ENCODE measurements around the gene EML6. TPM values are rescaled to one million over a fixed set of nuclear protein-coding genes. Genes with fewer than 3 reads are reported as not detected.

EML6 gene
- total RNA-seq, 1 donor from 2014 or later = 8.1 TPM

DNA sequence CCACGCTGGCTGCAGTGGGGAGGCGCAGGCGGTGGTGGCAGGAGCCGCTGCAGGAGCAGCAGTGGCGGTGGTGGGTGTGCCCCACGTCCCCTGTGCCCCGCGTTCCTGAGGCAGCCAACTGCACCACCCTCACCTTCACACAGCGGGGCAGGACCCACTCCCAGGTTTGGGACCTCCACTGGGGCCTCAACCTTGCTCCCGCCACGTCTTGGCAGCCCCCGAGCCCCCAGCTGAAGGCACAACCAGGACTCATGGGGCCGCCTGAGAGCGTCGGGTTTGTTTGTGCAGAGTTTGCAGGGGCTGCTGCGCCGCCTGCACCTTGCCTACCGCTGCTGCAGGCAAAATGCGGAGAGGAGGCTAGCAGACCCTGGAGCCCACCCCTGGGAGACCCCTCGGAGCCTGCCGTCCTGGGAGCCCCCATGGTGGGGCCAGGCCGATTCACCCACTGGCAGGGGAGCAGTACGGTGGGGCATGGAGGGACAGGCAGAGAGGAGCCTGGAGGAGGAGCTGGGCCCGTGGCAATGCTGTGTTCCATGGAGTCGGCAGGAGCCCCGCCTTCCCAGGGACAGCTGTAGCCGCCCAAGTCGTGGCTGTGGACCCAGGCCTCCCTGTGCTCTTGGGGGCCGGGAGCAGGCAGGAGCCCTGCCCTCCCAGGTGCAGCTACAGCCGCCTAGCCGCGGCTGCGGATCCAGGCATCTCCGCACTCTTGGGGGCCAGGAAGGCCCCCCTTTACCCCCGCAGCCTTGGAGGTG is 14.7 kb upstream of the EML6 start:
- H3K27ac Mint-ChIP-seq (ENCODE audit: unreplicated experiment) = no peak overlapping the region
- no peak overlapping the region for H3K4me3 Mint-ChIP-seq
- H3K9me3 Mint-ChIP-seq = no peaks in the 10 kb centered on the region
- H3K4me1 Mint-ChIP-seq = no peaks in the 10 kb centered on the region
- no peak for TF ChIP-seq CTCF (conservative IDR thresholded peaks at IDR 0.05)
- no peak for DNase-seq (ENCODE audit: low read depth, low spot score)
- no peaks in the 10 kb centered on the region for H3K27me3 Mint-ChIP-seq (ENCODE audit: low read depth)
- no peaks in the 10 kb centered on the region for H3K36me3 Mint-ChIP-seq (ENCODE audit: low read depth)

DNA sequence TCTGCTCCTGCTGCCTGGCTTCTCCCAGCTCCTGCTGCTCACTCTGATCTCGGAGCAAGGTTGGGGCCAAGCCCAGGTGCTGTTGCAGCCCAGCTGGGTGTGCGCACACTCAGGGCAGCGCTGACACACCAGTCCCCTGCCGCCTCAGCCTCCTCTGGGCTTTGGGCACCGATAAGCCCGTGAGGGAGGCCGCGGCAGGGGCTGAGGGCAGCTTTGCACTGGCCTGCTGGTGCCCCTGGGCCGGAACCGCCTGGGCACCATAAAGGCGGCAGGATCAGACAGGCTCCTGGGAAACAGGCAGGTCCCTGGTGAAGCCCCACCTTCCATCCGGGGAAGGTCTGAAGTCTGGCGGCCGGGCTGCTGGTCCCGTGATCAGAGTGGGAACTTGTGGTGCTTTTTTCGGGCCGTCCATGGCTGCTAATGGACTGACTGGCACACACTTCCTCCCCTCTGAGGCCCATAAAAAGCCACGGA is 14.1 kb upstream of the EML6 start:
- Mint-ChIP-seq H3K4me3 (no peak overlapping the region), H3K9me3 (no peaks in the 10 kb centered on the region), H3K27ac (ENCODE audit: unreplicated experiment) (no peak overlapping the region), H3K36me3 (ENCODE audit: low read depth) (no peaks in the 10 kb centered on the region), H3K4me1 (no peaks in the 10 kb centered on the region), H3K27me3 (ENCODE audit: low read depth) (no peaks in the 10 kb centered on the region)
- DNase-seq (ENCODE audit: low read depth, low spot score) = no peak
- no peak for TF ChIP-seq CTCF (conservative IDR thresholded peaks at IDR 0.05)

- Mint-ChIP-seq H3K27me3 (ENCODE audit: low read depth) (no peaks in the 10 kb centered on the region), H3K9me3 (no peaks in the 10 kb centered on the region), H3K27ac (ENCODE audit: unreplicated experiment) (peak overlapping the region; percentile 65), H3K4me3 (no peak overlapping the region), H3K4me1 (peaks cover 4% of the 10 kb centered on the region), H3K36me3 (ENCODE audit: low read depth) (no peaks in the 10 kb centered on the region)
- DNase-seq (ENCODE audit: low read depth, low spot score) = no peak
- TF ChIP-seq CTCF (conservative IDR thresholded peaks at IDR 0.05) = no peak
Measured at GRCh38 chr2:54710216-54710615, 13.2 kb upstream of the EML6 start.

GRCh38 chr2:54712516-54712915 is 10.9 kb upstream of the EML6 start:
- Mint-ChIP-seq H3K27me3 (ENCODE audit: low read depth) (peaks cover 3% of the 10 kb centered on the region), H3K9me3 (no peaks in the 10 kb centered on the region), H3K27ac (ENCODE audit: unreplicated experiment) (no peak overlapping the region), H3K4me1 (peaks cover 4% of the 10 kb centered on the region), H3K36me3 (ENCODE audit: low read depth) (no peaks in the 10 kb centered on the region), H3K4me3 (no peak overlapping the region)
- no peak for TF ChIP-seq CTCF (conservative IDR thresholded peaks at IDR 0.05)
- DNase-seq (ENCODE audit: low read depth, low spot score) = no peak

DNA sequence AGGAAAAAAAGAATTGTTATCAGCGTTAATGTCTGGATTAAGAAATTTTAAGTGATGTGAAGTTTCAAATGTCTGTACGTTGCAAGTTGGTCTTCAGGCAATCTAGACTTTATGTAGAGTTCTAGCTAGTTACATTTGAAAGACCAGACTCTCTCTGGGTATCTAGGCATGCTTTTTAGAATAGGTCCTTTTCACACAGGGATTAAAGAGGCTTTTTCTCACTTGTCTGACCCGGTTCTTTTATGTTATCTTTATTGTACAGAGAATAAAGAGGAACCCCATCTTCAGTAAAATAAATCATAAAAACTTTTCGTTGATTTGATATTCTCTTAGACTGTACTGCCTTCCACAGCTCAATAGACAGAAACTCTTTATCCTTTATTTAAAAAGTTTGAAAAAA is 8.5 kb upstream of the EML6 start:
- peaks cover 4% of the 10 kb centered on the region for H3K4me1 Mint-ChIP-seq
- DNase-seq (ENCODE audit: low read depth, low spot score) = no peak
- no peaks in the 10 kb centered on the region for H3K36me3 Mint-ChIP-seq (ENCODE audit: low read depth)
- H3K9me3 Mint-ChIP-seq = no peaks in the 10 kb centered on the region
- TF ChIP-seq CTCF (conservative IDR thresholded peaks at IDR 0.05) = no peak
- H3K4me3 Mint-ChIP-seq = no peak overlapping the region
- H3K27me3 Mint-ChIP-seq (ENCODE audit: low read depth) = peaks cover 23% of the 10 kb centered on the region
- H3K27ac Mint-ChIP-seq (ENCODE audit: unreplicated experiment) = no peak overlapping the region
